GM19455 (cell line): ENCODE measurements around the gene B3GAT2.

Experiments
- ATAC-seq: cut with Tn5 transposase; IDR thresholded peaks from one replicate; pipeline ENCODE4 v1.9.1; 2021; ENCODE audit not compliant: unreplicated experiment

B3GAT2 gene

GRCh38 chr6:70901324-70901723, 55.5 kb downstream of the B3GAT2 start:
- no peak for ATAC-seq

- no peak for ATAC-seq
These were observed 56.8 kb downstream of the B3GAT2 start for GRCh38 chr6:70900047-70900446.

- no peak for ATAC-seq
These were observed 62.9 kb downstream of the B3GAT2 start for GRCh38 chr6:70894001-70894400.

GRCh38 chr6:70889270-70889669, 67.6 kb downstream of the B3GAT2 start:
- no peak for ATAC-seq

GRCh38 chr6:70886661-70887060, 70.2 kb downstream of the B3GAT2 start:
- ATAC-seq: no peak

GRCh38 chr6:70886071-70886470, 70.8 kb downstream of the B3GAT2 start:
- no peak for ATAC-seq

GRCh38 chr6:70884074-70884983, 72.5 kb downstream of the B3GAT2 start:
- peak; percentile 84 for ATAC-seq

- no peak for ATAC-seq
These were observed 77.4 kb downstream of the B3GAT2 start for GRCh38 chr6:70879496-70879895.

GRCh38 chr6:70874181-70874913, 82.5 kb downstream of the B3GAT2 start:
- no peak for ATAC-seq

- ATAC-seq: no peak
These were observed 84.4 kb downstream of the B3GAT2 start for GRCh38 chr6:70872469-70872868.

GRCh38 chr6:70864401-70864800, 92.5 kb downstream of the B3GAT2 start:
- ATAC-seq: no peak

- no peak for ATAC-seq
These were observed 93.5 kb downstream of the B3GAT2 start for GRCh38 chr6:70863343-70863742.

GRCh38 chr6:70860920-70861319, 95.9 kb downstream of the B3GAT2 start:
- ATAC-seq: no peak

GRCh38 chr6:70860045-70860444, 96.8 kb downstream of the B3GAT2 start:
- ATAC-seq: no peak

- peak; percentile 99 for ATAC-seq
These were observed 99.3 kb downstream of the B3GAT2 start for GRCh38 chr6:70857387-70858077.

- ATAC-seq: no peak
These were observed 104.1 kb downstream of the B3GAT2 start for GRCh38 chr6:70852667-70853246.

GRCh38 chr6:70849348-70850069, 107.4 kb downstream of the B3GAT2 start:
- ATAC-seq: no peak

GRCh38 chr6:70847106-70848084, 109.5 kb downstream of the B3GAT2 start:
- no peak for ATAC-seq

- ATAC-seq: no peak
These were observed 110.5 kb downstream of the B3GAT2 start for GRCh38 chr6:70846207-70846835.
